Ishikawa (cell line): Measurements from ENCODE around the gene RNF214.

ENCODE experiments used
- EGR1 ChIP-seq: IDR thresholded peaks from 2 replicates; pipeline ENCODE4 v1.6.1; 2012
- EP300 ChIP-seq: IDR thresholded peaks from 2 replicates; pipeline ENCODE4 v1.6.1; 2012; ENCODE audit warnings: borderline replicate concordance
- FOXM1 ChIP-seq: IDR thresholded peaks from 2 replicates; pipeline ENCODE4 v1.6.1; 2012; ENCODE audit warnings: low read depth, borderline replicate concordance
- RAD21 ChIP-seq: IDR thresholded peaks from 2 replicates; pipeline ENCODE4 v1.6.1; 2012; ENCODE audit warnings: low read depth
- REST ChIP-seq: IDR thresholded peaks from 2 replicates; pipeline ENCODE4 v1.6.1; 2012; ENCODE audit warnings: low read depth, mild to moderate bottlenecking
- TAF1 ChIP-seq: IDR thresholded peaks from 2 replicates; pipeline ENCODE4 v1.6.1; 2012; ENCODE audit warnings: low read depth, mild to moderate bottlenecking
- TEAD4 ChIP-seq: IDR thresholded peaks from 2 replicates; pipeline ENCODE4 v1.6.1; 2012
- ZBTB7A ChIP-seq: IDR thresholded peaks from 2 replicates; pipeline ENCODE4 v1.6.1; 2012; ENCODE audit warnings: low read depth
- TF ChIP-seq, protein P1 (sequence below): IDR thresholded peaks from 2 replicates; pipeline ENCODE4 v1.6.1; 2012

- TF ChIP-seq RAD21 (no peak), EGR1 (no peak), ZBTB7A (no peak), FOXM1 (no peak), REST (no peak), EP300 (no peak), TAF1 (no peak), TEAD4 (no peak)
- TF ChIP-seq, protein P1, sequence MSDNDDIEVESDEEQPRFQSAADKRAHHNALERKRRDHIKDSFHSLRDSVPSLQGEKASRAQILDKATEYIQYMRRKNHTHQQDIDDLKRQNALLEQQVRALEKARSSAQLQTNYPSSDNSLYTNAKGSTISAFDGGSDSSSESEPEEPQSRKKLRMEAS, result no peak
These were observed 19.6 kb upstream of the RNF214 start for GRCh38 chr11:117212697-117213355.
